ENCODE results near the gene ZFP36.

GRCh38 chr19:39399668-39400050 lies 7.0 kb upstream of the ZFP36 start:
- TF ChIP-seq CTCF (IDR thresholded peaks at IDR 0.05) (no peak), POLR2A (IDR thresholded peaks at IDR 0.05) (no peak)

All from adrenal gland (tissue), 5 donors.